Stimulated activated memory B cell treated with anti-CD40 and anti-IgM and Interleukin-4, amounts not matched to agents 10 μg/mL and 1 μg/mL and 100 μg/mL, for 72 hours (primary cell): Measurements from ENCODE around the gene SNRNP200.
"Not testable (repeated sequence)": the region's sequence is repeated elsewhere in the genome, so short reads cannot be mapped to it uniquely, and the experiment has no call there.

Experiments
- ATAC-seq: fragments of 150-1000 bp; cut with Tn5 transposase; 2 replicates; pipeline ENCODE4 v1.10.0; 2021
- H3K27ac Mint-ChIP-seq: one replicate; pipeline ENCODE4 v1.8.0; 2022; ENCODE audit warnings: mild to moderate bottlenecking, mixed read lengths
- H3K27me3 Mint-ChIP-seq: one replicate; pipeline ENCODE4 v1.8.0; 2022; ENCODE audit warnings: mixed read lengths
- H3K36me3 Mint-ChIP-seq: one replicate; pipeline ENCODE4 v1.8.0; 2022; ENCODE audit warnings: mixed read lengths
- H3K4me1 Mint-ChIP-seq: one replicate; pipeline ENCODE4 v1.8.0; 2022; ENCODE audit warnings: mixed read lengths
- H3K4me3 Mint-ChIP-seq: one replicate; pipeline ENCODE4 v1.8.0; 2022; ENCODE audit warnings: mild to moderate bottlenecking, moderate library complexity, mixed read lengths
- H3K9me3 Mint-ChIP-seq: one replicate; pipeline ENCODE4 v1.8.0; 2022; ENCODE audit warnings: mixed read lengths

The SNRNP200 gene

DNA sequence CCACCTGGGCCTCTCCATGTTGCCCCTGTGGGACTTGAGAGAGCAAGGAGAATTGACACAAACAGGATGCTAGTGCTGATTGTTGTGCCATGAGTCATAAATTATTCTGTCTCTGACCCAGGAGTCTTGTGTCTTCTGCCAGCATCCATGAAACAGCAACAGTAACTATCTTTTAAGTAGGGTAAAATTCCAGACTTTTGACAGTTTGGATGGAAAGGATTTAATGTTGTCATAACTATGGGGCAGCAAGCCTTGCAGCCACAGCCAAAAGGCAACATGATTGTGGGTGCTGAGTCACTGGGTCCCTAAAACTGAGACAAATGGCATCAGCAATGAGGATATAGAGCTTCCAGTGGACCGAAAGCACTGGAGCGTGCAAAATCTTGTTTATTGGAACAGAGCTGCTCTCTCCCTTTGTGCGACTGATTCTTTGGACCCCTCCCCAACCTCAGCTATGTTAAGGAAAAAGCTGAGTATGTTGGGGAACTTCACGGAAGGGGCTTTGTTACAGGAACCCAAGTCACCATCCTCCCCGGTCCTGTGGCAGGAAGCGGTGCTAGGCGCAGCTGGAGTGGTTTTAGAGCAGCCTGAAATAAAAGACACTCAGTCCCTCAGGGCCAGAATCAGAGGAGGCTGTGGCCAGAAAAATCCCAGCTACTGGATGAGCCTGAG, 10.2 kb upstream of the SNRNP200 start:
- no peaks in the 10 kb centered on the region for H3K36me3 Mint-ChIP-seq
- H3K4me3 Mint-ChIP-seq, result peak overlapping the region; percentile 26
- H3K9me3 Mint-ChIP-seq, result no peaks in the 10 kb centered on the region
- H3K27ac Mint-ChIP-seq, result peak overlapping the region; percentile 55
- ATAC-seq, result peak; percentile 46
- H3K4me1 Mint-ChIP-seq, result peaks cover 35% of the 10 kb centered on the region
- no peaks in the 10 kb centered on the region for H3K27me3 Mint-ChIP-seq

DNA sequence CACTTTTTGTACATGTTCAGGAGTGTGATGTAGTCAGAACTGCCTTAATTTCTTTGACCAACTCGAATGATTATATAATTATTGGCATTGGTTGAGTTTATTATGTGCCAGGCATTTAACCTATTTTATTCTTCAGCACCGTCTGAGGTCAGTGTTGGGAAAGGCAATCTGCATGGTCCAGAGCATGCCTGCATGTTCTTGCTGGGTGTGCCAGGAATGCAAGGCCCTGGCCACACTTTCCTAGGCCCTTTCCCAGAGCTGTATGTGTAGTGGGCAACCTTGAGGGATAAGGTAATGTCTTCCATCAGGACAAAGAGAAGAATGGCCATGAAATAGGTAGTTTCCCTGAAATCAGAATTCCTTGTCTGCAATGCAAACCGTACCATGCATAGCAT, 9.7 kb upstream of the SNRNP200 start:
- Mint-ChIP-seq H3K4me1 (peaks cover 30% of the 10 kb centered on the region), H3K27me3 (no peaks in the 10 kb centered on the region), H3K9me3 (no peaks in the 10 kb centered on the region), H3K4me3 (no peak overlapping the region), H3K27ac (peak overlapping the region; percentile 55), H3K36me3 (no peaks in the 10 kb centered on the region)
- no peak for ATAC-seq

DNA sequence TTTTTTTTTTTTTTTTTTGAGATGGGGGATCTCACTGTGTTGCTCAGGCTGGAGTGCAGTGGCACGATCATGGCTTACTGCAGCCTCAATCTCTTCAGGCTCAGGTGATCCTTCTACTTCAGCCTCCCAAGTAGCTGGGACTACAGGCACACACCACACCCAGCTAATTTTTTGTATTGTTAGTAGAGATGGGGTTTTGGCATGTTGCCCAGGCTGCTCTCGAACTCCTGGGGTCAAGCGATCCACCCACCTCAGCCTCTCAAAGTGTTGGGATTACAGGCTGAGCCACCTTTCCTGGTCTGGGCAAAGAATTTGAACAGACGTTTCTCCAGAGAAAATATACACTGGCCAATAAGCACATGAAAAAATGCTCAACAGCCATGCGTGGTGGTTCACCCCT, 2.9 kb upstream of the SNRNP200 start:
- Mint-ChIP-seq H3K27ac (no peak overlapping the region), H3K4me1 (peaks cover 36% of the 10 kb centered on the region), H3K4me3 (no peak overlapping the region), H3K36me3 (peaks cover 17% of the 10 kb centered on the region), H3K27me3 (no peaks in the 10 kb centered on the region), H3K9me3 (no peaks in the 10 kb centered on the region)
- no peak for ATAC-seq

DNA sequence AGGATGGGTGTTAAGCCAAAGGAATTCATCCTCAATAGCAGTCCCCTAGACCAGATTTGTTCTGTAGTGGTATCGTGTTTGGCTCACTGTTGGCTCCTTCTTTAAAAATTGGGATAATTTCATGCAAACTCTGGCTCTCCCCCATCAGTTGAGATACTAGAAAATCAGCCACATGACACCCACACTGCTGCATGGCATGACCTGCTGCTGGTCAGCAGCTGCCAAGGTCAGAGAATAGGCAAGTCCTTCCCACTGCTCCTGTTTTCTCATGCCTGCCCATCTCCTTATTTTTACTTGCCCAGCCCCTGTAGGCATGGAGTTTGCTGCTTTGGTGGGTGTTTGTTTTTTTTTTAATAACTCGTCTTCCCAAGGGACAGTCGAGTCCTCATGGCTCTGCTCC, 1.0 kb upstream of the SNRNP200 start:
- Mint-ChIP-seq H3K4me3 (peak overlapping the region; percentile 99), H3K9me3 (no peaks in the 10 kb centered on the region), H3K36me3 (peaks cover 36% of the 10 kb centered on the region), H3K27ac (peak overlapping the region; percentile 98), H3K4me1 (peaks cover 45% of the 10 kb centered on the region), H3K27me3 (no peaks in the 10 kb centered on the region)
- ATAC-seq, result no peak

DNA sequence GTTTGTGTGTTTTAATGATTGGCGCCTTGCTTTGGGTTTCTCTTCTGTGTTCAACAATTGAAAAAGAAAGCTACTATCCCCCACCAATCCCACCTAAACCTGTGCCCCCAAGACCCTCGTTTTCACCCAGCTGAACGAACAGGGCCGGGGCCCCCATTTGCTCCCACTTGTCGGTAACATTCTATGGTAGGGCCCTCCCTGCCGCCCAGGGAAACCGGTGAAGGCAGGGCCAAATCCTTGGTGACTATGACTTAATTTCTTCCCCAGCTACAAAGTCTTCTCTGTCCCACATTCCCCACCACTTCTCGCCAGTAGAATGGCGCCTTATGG, 598 bp upstream of the SNRNP200 start:
- peaks cover 45% of the 10 kb centered on the region for H3K4me1 Mint-ChIP-seq

DNA sequence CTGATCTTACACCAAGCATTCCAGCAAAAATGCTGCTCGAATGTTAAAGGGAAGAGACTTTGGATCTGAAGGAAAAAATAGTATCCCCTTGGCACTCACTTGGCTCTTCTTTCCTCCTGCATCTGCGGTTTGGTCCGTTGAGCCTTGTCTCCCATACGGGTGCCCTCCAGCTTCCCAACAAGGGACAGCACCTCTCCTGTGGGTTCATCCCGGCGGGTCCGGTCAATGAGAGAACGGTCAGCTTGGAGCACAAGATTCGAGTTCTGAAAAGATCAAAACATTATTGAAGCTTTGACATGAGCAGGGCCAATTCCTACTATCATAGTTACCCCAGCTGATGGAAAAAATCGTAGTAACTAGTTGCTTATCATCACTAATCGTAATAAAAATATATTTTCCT, 740 bp downstream of the SNRNP200 start:
- H3K27me3 Mint-ChIP-seq, result no peaks in the 10 kb centered on the region
- H3K4me1 Mint-ChIP-seq, result peaks cover 45% of the 10 kb centered on the region
- peak overlapping the region; percentile 98 for H3K27ac Mint-ChIP-seq
- ATAC-seq, result no peak
- H3K4me3 Mint-ChIP-seq, result peak overlapping the region; percentile 99
- H3K36me3 Mint-ChIP-seq, result peaks cover 45% of the 10 kb centered on the region
- no peaks in the 10 kb centered on the region for H3K9me3 Mint-ChIP-seq

More for the DNA sequence above, 598 bp upstream of the SNRNP200 start:
- Mint-ChIP-seq H3K27me3 (no peaks in the 10 kb centered on the region), H3K9me3 (no peaks in the 10 kb centered on the region), H3K36me3 (peaks cover 40% of the 10 kb centered on the region), H3K4me3 (peak overlapping the region; percentile 99), H3K27ac (peak overlapping the region; percentile 98)
- ATAC-seq, result peak; percentile 9

DNA sequence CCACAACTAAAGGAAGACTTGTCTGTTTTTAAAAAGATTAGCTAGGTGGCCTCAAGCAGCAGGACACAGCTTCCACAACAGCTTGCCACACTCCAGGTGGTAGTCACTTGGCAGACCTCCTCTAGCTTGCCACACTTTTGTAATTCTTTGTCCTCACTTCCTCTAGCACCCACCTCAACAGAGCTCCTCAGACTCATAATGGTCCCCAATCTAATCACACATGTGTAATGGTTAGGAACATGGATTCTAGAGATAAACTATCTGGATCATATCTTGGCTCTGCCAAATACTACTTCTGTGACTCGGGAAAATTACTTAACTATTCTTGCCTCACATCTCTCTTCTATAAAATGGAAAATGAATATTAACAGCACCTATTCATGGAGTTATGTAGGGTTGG, 3.5 kb downstream of the SNRNP200 start:
- Mint-ChIP-seq H3K9me3 (no peaks in the 10 kb centered on the region), H3K36me3 (peaks cover 71% of the 10 kb centered on the region), H3K4me3 (no peak overlapping the region), H3K4me1 (peaks cover 45% of the 10 kb centered on the region), H3K27ac (peak overlapping the region; percentile 40), H3K27me3 (no peaks in the 10 kb centered on the region)
- no peak for ATAC-seq

DNA sequence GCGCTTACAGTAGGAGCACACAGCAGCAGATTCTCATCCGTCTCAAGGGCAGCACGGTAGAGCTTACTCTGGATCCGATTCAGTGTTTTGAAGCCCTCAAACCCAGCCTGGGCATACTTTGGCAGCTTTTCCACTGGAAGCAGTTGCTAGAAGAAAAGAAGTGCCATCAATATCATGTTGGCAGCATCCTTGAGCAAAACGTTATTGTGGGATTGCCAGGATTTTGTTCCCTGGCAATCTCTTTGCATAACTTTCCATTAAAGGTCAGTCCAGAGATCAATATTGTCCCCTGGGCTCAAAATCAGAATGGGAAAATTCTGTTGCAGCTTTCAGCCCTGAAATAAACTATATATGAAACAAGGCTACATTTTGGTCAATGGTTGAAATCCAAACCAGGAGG, 8.4 kb downstream of the SNRNP200 start:
- Mint-ChIP-seq H3K36me3 (peaks cover 61% of the 10 kb centered on the region), H3K27ac (no peak overlapping the region), H3K4me3 (no peak overlapping the region), H3K4me1 (peaks cover 5% of the 10 kb centered on the region), H3K9me3 (no peaks in the 10 kb centered on the region), H3K27me3 (no peaks in the 10 kb centered on the region)
- no peak for ATAC-seq

DNA sequence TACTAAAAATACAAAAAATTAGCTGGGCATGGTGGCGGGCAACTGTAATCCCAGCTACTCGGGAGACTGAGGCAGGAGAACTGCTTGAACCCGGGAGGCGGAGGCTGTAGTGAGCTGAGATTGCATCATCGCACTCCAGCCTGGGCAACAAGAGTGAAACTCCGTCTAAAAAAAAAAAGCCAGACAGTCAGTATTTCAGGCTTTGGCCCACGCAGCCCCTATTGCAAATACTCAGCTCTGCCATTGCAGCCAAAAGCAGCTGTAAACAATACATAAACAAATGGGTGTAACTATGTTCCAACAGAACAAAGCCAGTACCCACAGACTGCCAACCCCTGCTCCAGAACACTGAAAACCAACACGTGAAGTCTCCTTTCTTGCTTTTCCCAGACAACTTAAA, 11.1 kb downstream of the SNRNP200 start:
- not testable (repeated sequence) for ATAC-seq, H3K4me3 Mint-ChIP-seq, H3K27ac Mint-ChIP-seq, H3K27me3 Mint-ChIP-seq, H3K4me1 Mint-ChIP-seq, H3K9me3 Mint-ChIP-seq
- peaks cover 64% of the 10 kb centered on the region for H3K36me3 Mint-ChIP-seq

DNA sequence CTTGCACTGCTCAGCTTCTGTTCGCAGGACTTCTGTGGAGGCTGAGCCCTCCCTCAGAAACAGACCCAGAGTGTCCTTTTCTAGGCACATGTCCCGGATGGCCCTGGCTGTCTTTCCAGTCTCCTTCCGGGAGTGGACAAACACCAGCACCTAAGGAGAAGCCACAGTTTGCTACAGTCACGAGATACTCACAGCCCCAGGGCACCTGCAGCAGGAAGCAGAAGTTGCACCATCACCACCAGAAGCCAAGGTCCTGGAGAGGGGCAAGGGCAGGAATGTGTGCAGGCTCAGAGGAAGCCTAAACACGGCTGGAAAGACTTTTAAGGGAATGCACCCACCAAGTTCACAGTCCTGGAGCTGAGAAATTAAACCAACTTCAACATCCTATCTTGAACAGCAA, 13.6 kb downstream of the SNRNP200 start:
- no peaks in the 10 kb centered on the region for H3K27me3 Mint-ChIP-seq
- H3K4me3 Mint-ChIP-seq, result no peak overlapping the region
- ATAC-seq, result no peak
- H3K4me1 Mint-ChIP-seq, result peaks cover 7% of the 10 kb centered on the region
- peaks cover 67% of the 10 kb centered on the region for H3K36me3 Mint-ChIP-seq
- no peaks in the 10 kb centered on the region for H3K9me3 Mint-ChIP-seq
- H3K27ac Mint-ChIP-seq, result no peak overlapping the region

DNA sequence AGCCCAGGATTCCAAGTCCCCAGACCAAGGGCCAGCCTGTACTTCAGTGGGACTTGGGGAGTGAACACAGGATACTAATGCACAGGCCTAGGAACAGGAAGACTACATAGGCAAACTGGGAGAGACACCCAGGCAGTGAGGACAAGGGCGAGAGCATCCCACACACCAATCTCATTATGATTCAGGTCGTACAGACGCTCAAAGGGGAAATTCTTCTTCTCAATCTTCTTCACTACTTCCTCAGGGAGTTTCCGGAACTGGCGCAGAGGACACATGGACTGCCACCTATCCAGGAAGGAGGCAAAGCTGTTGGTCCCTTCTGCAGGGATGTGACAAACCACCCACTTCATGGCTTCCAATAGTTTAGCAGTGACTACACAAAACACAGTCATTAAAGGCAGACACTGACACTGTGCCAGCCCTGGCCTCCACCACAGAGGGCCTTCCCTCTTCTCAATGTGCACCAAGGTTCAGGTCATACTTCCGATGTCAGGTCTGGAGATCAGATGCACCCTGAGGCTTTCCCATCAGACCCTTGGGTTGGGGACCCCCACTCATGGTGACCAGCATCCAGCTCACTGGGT, 18.0 kb downstream of the SNRNP200 start:
- H3K4me1 Mint-ChIP-seq, result peaks cover 7% of the 10 kb centered on the region
- H3K27me3 Mint-ChIP-seq, result no peaks in the 10 kb centered on the region
- H3K27ac Mint-ChIP-seq, result peak overlapping the region; percentile 15
- ATAC-seq, result no peak
- peaks cover 71% of the 10 kb centered on the region for H3K36me3 Mint-ChIP-seq
- H3K9me3 Mint-ChIP-seq, result no peaks in the 10 kb centered on the region
- no peak overlapping the region for H3K4me3 Mint-ChIP-seq

DNA sequence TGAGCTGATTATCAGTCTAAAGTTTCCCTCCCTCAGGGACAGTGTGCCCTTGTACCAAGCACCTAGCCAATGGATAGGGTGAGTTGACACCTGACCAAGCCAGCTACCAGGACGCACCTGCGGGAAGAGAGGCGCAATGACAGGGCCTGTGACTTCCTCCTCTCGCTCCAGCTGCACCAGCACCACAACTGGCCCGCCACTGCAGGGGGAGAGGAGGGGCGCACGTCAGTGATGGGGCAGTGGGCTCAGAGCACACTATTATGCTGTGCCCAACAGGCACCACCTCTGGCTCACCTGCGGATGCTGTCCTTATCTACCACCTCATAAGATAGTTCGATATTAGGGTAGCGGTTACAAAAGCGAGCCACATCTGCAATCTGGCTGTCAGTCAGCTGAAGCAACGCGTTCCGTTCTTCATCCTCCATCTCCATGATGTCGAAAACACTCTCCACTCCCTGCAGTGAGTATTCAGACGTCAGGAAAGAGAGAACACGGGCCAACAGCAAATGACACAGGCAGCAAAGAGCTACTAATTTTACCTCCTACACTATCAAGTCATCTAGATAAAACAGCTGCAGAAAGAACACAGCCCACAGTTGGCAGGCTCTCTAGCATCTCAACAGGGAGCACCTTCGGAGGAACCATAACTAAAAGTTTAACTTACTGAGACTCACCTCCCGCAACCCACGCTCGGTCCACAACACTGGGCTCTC, 28.4 kb downstream of the SNRNP200 start:
- H3K9me3 Mint-ChIP-seq, result no peaks in the 10 kb centered on the region
- no peak overlapping the region for H3K27ac Mint-ChIP-seq
- no peak for ATAC-seq
- H3K4me3 Mint-ChIP-seq, result no peak overlapping the region
- H3K4me1 Mint-ChIP-seq, result no peaks in the 10 kb centered on the region
- H3K27me3 Mint-ChIP-seq, result no peaks in the 10 kb centered on the region
- H3K36me3 Mint-ChIP-seq, result peaks cover 71% of the 10 kb centered on the region

DNA sequence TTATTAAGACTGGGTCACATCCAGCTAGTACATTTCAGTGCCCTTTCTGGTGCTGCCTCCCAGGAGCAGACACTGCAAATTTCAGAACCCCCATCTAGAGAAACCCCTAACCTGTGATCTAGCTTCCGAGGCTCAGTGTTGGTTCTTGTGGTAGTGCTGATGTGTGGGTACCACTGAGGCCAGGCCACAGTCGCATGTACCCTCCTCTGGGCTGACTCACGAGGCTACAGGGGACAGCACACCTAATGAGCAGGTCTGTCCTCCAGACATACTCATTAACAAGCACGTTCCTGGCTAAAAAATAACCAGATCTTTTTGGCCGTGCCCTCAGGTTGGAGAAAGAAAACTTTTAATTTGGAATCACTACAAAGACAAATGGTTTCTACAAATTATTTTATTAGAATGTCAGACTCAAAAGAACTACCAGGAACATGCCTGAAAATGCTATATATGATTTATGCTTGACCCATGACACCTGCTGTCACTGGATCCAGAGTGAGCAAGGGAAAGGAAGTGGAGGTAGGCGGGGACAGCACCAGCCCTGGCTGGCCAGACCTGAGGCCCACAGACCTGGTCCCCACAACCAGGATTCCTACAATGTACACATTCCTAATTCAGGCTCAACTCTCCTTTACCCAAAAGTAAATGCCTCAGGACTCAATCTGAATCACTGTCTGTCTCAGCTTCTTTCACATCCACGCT, 30.8 kb downstream of the SNRNP200 start:
- ATAC-seq, result no peak
- Mint-ChIP-seq H3K27me3 (no peaks in the 10 kb centered on the region), H3K36me3 (peaks cover 63% of the 10 kb centered on the region), H3K4me1 (no peaks in the 10 kb centered on the region), H3K4me3 (no peak overlapping the region), H3K27ac (no peak overlapping the region), H3K9me3 (no peaks in the 10 kb centered on the region)

DNA sequence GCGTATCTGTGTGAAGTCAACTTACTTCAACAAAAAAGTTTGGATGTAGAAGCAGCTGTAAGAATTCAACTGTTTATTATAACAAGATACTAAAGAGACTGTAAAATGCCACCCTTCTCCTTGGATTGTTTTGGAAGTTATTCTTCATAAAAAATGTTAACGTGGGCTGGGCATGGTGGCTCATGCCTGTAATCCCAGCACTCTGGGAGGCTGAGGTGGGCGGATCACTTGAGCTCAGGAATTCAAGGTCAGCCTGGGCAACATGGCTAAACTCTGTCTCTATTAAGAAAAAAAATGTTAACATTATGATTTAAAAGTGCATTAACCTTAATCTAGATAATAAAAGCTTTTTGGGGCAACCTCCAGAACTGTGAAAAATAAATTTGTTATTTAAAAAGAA, 31.6 kb downstream of the SNRNP200 start:
- no peak for ATAC-seq
- no peak overlapping the region for H3K4me3 Mint-ChIP-seq
- no peak overlapping the region for H3K27ac Mint-ChIP-seq
- peaks cover 59% of the 10 kb centered on the region for H3K36me3 Mint-ChIP-seq
- H3K27me3 Mint-ChIP-seq, result no peaks in the 10 kb centered on the region
- H3K9me3 Mint-ChIP-seq, result no peaks in the 10 kb centered on the region
- no peaks in the 10 kb centered on the region for H3K4me1 Mint-ChIP-seq

DNA sequence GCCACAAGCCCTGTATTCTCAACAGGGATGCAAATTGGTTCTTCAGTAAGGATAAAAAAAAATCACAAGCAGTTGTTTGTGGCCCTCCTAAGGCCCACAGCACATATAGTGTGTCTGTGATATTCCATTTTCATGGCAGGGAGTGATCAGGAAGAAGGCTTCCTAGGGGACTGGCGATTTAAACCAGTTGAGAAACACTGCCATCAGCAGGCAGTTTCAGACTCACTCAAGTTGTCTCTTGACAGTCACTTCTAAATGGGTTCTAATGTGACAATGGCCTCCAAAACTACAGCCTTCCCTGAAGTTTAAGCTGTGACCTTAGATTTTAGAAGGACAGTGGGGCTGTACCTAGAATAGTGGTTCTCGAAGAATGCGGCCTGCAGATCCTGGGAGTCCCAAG, 33.4 kb downstream of the SNRNP200 start:
- no peaks in the 10 kb centered on the region for H3K9me3 Mint-ChIP-seq
- H3K4me1 Mint-ChIP-seq, result peaks cover 8% of the 10 kb centered on the region
- peaks cover 53% of the 10 kb centered on the region for H3K36me3 Mint-ChIP-seq
- no peak overlapping the region for H3K27ac Mint-ChIP-seq
- no peak for ATAC-seq
- H3K4me3 Mint-ChIP-seq, result no peak overlapping the region
- no peaks in the 10 kb centered on the region for H3K27me3 Mint-ChIP-seq
